ENCODE data around the gene PDE8A. TPM values are rescaled to one million over a fixed set of nuclear protein-coding genes. Genes with fewer than 3 reads are reported as not detected.
"Not testable (repeated sequence)": the region's sequence is repeated elsewhere in the genome, so short reads cannot be mapped to it uniquely, and the experiment has no call there.

Gene PDE8A
- polyA plus RNA-seq, 1 donor, result 25.4 TPM

DNA sequence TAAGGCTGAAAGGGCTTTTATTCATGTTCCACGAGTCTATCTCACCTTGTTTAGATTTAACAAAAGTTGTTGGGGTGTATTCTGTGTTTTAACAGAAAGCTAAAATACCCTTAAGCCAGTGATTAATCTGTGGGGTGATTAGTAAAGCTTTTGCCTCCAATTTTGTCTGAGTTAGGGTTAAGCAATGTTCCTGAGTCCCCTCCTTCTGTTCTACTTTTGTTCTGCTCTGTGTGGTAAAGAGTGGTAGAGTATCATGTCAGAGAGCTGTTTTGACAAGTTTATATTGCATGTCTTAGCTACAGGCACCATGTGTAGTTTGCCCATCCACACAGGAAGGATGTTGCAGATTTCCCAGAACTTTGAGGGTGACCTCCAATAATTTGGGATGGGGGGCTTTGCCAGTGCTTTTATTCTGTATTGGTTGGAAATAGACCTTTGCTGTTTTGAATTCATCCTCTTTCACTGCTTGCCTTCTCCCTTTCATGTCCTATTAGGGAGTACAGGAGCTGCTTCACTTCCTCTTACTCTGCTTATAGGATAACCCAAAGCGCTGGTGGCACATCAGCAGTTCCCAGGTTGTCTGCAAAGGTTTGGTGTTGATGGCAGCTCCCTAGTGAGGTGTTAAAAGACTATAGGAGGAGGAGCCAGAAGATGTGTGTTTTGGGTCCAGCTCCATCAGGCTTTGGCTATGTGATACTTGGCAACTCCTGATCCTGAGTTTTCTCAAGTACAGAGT is 7.4 kb downstream of the PDE8A start:
- DNase-seq, result no peak

DNA sequence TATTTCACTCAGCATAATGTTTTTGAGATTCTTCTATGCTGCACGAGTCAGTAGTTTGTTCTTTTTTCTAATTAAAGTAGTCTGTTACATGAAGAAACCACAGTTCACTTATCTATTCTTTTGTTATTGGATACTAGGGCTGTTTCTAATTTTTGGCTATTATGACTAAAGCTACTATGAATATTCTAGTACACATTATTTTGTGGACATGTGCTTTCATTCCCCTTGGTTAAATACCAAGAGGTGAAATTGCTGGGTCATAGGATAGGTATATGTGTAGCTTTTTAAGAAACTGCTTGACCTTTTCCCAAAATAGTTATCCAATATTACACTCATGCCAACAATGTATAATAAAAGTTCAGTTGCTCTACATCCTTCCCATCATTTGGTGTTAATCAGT is 8.9 kb downstream of the PDE8A start:
- DNase-seq, result no peak

DNA sequence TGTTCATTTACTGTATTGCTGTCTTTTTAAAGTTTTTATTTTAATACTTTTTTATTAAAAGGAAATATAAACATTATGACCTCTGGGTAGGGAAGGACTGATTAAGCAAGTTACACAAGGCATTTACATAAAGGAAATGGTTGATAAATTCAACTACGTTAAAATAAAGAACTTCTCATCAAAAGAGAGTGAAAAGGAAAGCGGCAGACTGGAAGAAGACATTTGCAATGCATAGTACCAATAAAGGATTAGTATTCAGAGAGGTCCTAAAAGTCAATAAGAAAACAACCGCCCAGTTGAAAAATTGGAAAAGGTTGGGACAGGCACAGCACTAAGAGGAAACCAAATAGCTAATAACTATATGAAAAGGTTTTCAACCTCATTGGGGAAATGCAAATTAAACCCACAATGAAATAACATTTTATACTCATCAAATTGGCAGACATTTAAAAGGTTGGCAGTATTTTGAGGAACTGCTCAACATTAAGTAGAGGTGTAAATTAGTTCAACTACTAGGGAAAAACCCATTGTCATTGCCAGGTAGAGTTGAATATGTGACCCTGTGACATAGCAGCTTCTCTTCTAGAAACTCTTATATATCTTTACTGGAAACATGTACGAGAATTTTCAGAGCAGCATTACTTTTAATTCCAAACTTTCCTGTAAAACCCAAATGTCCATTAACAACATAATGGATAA is 9.5 kb downstream of the PDE8A start:
- no peak for DNase-seq

DNA sequence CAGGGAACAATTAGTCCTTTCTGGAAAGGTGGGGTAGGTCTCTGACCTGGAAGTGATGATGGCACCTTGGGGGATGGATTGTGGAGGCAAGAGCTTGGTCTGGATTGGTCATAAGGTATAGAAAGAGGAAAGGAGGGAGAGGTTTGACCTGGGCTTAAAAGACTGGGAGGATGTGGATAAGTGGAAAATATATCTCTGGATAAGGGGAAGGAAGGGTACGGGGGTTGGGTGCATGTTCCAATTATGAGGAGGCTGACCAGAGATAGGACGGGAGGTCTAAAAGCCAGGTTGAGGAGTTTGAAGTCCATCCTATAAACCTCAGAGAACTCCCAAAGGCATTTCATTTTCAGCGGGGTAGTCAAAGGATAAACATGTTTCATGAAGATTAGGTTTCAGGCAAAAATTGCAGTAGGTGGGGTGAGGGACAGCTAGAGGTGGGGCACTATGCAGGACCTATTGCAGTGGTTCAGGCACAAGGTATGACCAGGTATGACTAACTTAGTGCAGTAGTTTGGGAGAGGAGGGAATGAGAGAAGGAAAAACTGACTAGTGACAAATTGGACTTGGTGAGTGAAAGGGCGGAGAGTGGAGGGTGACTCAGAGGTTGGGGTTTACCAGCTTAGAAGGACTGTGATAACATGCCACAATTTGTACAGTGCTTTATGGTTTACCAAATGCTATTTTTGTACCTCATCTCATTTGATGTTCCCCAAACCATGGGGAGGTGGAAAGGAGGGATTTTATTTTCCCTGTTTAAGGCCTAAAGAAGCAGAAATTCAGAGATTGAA is 10.7 kb downstream of the PDE8A start:
- no peak for DNase-seq

DNA sequence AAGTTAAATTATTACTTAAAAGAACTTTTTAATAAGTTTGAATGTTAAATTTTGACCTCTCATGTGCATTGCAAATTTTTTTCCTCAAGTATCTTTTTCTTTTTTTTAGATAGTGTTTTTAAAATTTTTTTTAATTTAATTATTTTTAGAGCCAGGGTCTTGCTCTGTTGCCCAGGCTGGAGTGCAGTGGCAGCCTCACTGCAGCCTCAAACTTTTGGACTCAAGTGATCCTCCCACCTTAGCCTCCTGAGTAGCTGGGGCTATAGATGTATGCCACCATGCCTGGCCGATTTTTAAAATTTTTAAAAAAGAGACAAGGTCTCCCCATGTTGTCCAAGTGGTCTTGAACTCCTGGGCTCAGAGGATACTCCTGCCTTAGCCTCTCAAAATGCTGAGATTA is 14.4 kb downstream of the PDE8A start:
- no peak for DNase-seq

DNA sequence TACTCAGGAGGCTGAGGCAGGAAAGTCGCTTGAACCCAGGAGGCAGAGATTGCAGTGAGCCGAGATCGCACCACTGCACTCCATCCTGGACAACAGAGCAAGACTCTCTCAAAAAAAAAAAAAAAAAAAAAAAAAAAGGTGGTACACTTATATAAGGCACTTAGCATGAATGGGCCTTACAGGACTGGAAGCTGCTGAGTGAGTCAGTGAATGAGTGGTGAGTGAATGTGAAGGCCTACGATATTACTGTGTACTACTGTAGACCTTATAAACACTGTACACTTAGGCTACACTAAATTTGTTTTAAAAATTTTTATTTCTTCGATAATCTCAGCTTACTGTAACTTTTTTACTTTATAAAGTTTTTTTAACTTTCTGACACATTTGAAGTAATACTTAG is 15.1 kb downstream of the PDE8A start:
- DNase-seq, result not testable (repeated sequence)

DNA sequence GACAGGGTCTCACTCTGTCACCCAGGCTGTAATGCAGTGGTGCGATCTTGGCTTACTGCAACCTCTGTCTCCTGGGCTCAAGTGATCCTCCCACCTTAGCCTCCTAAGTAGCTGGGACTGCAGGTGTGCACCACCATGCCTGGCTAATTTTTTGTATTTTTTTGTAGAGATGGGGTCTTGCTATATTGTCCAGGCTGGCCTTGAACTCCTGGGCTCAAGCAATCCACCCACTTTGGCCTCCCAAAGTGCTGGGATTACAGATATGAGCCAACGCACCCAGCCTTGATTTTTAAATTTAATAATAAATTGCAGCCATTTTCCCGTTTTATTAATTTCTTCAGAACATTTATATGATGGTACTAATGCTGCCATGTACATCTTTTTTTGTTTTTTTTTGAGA is 15.6 kb downstream of the PDE8A start:
- DNase-seq, result not testable (repeated sequence)

DNA sequence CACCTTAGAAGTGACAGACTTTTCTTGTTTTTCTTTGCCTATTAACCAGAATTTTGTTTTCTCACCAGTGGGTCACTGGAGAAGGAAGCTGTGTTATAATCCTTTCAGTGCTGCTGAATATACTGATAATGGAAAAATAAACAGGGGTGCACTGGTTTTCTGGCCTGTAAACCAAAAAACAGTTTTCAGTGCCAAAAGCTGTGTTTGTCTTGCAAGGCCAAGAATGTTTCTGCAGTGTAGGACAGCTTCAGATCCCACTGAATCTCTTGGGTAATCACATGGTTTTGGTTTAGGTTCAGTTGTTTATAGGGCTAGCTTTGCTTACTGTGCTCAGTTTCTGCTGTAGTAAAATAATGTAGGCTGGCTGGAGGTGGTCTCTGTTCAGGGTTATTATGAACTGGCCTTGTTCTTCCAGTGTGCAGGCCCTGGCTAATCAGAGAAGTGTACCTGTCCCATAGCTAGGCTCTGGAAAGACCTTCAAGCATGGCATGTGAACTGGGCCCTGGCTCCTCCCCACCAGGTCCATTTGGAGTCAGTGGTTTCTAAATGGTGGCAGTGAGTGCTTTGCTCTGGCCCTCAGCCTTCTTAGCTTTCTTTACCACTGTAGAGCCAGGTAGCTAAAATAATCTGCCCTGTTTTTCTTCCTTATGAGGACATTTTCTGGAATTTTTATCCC is 18.7 kb downstream of the PDE8A start:
- DNase-seq, result no peak

DNA sequence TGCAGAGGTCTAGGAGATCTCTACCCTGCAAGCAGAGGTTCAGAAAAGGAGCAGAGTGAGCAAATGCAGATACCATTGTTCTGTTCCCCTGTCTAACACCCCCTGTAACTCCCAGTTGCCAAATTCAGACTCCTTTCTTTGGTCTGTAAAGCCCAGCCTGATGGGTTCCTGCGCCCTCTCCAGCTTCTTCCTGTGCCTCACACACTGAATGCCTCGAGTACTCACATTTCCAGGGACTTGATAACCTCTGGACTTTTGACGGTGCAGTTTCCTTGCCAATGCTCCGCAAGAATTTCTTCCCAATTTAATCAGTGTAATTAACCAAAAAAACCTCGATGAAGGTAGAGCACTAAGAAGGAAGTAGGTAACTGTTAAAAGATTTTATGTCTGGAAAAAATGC is 19.3 kb downstream of the PDE8A start:
- no peak for DNase-seq

DNA sequence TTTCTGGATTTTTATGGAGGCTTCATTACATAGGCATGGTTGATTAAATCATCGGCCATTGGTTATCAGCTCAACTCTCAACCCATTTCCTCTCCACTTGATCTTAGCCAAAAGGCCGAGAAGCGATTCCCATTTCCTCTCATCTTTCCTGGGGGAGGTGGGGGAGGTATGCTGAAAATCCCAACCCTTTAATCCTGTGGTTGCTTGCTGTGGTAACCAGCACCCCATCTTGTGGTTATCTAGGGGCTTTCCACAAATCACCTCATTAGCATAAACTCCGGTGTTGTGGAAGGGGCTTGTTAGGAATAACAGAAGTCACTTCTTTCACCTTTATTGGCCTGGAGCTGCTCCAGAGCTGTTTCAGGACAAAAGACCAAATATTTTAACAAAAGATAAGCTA is 20.9 kb downstream of the PDE8A start:
- DNase-seq, result no peak

DNA sequence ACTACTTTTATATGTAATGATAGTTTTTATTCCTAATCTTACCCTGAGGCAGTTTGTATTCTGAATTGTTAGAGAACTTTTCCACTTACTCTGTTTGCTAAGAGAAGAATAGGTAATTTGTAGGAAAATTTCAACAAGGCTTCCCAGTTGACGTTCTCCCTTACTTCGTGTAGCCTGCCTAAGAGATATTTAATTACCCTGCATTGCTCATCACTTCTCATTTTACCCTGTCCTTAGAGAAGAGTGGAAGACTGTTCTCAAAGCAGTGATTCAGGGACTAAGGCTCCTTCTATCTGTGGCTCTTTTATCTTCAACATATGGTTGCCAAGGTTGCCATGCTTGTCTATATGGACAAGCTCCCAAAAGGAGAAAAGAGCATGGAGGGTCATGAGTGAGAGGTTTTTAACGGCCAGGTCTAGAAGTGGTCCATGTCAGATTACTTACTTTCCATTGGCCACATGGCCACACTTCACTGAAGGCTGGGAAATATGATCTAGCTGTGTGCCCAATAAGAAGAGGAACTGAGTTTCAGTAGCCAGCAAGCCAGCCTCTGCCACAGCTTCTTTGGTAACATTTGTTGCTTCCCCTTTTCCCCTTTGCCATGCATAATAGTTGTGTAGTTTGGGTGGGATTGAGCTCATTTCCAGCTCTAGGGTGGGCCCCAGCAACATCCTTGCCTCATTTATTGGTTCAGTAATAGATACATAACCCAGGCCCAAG is 22.1 kb downstream of the PDE8A start:
- DNase-seq, result no peak

DNA sequence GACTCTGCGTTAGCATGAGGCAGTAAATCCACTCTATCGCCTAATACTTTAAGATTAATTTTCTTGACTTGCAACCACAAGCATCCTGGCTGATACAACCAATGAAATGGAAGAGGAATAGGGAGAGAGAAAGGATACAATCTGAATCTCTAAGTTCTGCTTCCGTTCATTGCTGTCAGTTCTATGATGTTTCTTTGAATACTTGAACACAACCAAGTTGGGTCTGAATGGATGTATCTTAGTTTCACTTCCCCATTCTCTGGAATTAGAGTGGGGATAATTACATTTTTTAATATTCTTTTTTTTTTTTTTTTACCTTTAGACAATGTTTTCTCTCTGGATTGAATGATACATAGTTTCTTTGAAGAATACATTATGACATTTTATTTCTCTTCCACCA is 22.9 kb downstream of the PDE8A start:
- DNase-seq, result no peak

DNA sequence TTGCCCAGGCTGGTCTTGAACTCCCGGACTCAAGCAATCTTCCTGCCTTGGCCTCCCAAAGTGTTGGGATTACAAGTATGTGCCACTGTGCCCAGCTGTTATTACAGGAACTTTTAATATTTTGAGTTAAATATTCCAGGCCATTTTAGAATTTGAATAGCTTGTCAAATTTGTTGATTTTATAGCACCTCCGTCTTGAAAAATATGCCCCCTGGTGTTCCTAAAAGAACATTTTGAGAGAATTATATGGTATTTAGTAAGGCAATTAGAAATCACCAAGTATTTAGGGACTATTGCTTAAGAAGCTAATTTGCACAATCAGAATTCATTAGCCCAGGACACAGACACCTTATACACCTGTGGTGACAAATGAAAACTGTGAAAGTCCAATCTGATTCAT is 23.7 kb downstream of the PDE8A start:
- DNase-seq, result no peak

DNA sequence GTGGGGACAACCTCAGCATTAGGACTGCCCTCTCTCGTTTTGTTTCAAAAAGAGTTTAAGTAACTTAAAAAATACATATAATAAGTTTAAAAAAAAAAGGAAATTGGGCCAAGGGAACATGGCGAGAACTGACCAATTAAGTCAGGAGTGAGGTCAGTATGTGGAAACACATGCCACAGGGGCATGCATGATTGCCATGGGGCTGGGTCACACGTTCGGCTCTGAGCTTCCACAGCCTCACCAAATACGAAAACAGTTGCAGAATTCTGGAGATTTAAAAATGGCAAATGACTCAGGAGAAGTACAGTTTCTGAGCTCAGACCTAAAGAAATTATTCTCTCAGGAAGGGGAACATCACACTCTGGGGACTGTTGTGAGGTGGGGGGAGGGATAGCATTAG is 24.1 kb downstream of the PDE8A start:
- DNase-seq, result no peak

DNA sequence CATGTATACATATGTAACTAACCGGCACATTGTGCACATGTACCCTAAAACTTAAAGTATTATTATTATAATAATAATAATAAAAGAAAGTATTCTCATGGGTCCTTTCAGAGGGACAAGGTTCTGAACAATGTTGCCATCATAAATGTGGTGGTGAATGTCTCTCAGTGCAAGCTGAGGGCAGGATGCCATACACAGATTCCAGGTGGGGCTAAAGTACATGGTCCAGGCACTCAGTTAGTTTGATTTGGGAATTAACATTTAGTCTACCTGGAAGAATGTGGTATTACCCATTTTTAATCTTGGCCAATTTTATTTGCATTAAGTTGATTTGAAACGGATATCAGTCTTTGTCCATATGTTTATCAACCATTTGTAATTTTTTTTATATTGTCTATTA is 24.5 kb downstream of the PDE8A start:
- no peak for DNase-seq

DNA sequence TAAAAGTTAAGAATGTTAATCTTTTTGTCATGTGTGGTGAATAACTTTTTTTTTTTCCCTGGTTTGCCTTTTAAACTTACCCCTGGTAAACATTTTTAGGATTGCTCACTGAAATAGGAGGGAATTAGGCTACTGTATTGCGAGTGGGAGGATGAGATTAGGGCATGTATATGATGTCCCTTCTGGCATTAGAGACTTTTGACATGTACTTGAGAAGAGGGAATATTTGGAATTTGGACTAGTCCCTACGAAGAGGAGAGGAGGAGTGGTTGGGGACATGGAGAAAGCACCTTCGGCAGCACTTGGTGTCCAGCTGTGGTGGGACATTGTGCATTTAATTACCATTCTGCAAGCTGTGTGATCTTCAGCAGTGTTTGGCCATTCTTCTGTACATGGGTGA is 25.0 kb downstream of the PDE8A start:
- DNase-seq, result no peak

DNA sequence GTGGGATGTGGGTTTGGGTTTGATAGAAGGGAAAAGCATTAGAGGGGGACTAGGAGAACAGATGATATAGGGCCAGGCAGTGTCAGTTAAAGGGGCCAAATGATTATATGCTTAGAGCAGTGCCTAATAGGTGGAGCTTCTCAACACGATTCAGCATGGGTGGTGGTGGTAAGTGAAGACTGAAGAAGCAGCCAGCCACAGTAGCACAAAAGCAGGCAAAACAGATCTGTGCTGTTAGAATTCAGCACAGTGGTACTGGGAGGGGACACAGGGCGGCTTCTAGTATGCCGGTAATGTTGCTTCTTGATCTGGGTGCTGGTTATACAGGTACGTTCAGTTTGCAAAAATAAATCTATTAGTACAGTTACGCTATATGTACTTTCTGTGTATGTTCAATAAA is 25.5 kb downstream of the PDE8A start:
- DNase-seq, result no peak

DNA sequence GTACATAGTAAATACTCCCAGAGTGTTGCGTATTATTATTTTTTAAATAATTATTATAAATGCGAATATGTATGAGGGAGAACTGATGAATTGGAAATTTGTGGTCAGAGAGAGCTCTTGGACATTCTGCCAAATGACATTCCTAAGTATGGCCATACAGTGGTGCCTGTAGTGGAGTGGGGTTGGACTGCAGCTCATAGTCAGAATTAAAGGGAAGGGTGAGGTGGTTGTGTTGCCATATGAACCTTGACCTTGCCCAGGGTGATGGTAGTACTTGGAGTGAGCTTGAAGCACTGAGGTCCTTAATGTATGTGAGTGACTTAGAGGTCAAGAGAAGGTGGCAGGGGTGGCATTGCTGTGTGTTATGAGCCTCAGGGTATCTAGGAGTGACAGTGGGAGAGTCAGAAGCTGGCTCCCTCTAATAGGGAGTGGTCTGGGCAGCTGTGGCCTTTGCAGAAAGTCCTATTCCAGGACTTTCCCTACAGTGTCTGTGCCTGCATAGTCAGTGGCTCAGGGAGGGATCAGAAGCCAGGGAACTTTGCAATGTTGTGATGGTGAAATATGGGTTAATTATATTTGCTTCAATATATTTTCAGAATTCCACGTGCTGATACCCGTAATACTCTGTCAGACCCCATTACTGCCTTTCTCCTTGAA is 26.2 kb downstream of the PDE8A start:
- no peak for DNase-seq

DNA sequence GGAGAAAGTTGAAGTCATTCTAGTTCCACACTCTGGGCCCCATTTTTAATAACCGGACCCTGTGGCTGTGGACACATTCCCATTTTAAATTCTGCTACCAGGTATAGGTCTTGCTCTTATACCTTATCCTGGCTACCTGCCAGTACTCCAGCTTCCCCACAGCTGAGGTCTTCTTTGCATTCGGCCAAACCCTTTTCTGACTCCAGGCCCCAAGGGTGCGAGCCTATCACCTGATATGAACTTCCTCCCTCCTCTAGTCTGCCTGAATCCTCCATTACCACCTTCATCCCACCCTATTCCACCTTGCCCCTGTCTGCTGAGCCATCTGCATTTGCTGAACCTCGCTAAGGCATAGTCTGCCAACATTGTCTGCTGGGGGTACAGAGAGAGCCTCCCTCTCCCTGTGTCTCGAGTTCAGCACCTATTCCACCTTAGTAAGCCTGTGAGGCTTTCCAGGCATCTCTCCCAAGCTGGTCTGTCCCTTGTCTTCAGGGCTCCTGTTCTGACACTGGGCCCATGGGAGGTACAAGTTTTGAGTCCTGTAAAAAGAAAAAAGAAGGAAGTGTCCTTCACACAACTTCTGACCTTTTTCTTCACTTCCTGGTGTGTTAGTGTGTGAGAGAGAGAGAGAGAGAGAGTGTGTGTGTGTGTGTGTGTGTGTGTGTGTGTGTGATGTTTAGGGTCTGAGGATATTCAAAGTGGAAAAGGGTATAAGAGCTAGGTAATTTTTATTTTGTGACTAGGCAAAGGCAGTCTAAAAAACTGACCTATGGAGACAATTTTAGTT is 27.0 kb downstream of the PDE8A start:
- DNase-seq, result no peak

DNA sequence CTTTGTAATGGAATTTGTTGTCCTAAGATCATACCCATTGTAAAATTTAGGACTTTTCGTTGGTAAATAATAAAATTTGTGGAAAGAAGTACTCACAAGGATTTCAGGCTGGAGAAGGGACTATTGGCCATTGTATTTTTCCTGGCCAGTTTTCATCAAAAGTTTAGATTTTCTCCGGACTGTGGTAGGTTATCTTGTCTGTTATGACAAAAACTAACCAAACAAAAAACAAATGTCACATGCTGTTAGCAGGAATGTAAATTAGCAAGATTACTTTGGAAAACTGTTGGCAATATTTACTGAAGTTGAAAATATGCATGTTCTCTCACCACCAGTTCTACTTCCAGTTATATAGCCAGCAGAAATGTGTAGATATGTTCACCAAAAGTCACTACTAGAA is 27.8 kb downstream of the PDE8A start:
- no peak for DNase-seq

DNA sequence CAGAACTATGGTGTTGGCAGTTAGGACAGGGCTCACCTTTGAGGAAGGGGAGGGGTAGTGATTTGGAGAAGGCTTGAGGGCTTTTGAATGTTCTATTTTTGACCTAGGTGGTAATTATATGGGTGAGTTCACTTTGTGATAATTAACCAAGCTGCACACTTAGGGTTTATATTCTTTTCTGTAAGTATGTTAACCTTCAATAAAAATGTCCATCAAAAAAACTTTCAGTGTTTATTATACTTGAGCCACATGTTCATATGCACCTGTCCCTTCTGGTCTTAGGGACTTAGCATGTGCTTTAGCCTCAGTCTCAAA is 28.4 kb downstream of the PDE8A start:
- no peak for DNase-seq
